GM12878 (cell line): Measurements from ENCODE around the gene B3GNT3. TPM values are rescaled to one million over a fixed set of nuclear protein-coding genes. Genes with fewer than 3 reads are reported as not detected.
A peak's percentile ranks its signal among the peaks of the same experiment; 100 is the strongest.

Experiments used
- CBFB ChIP-seq: IDR thresholded peaks from 2 replicates; pipeline ENCODE4 v1.6.1; 2016; ENCODE audit warnings: antibody characterized with exemption, low read depth
- CHD2 ChIP-seq: IDR thresholded peaks from 2 replicates; pipeline ENCODE4 v1.6.1; 2011; ENCODE audit warnings: low read depth, low read length, improper control_type of control experiment, borderline replicate concordance
- CHD4 ChIP-seq: fragments of 200-600 bp; sonication (generic); IDR thresholded peaks from 2 replicates; pipeline ENCODE4 v1.6.1; 2016; ENCODE audit warnings: mild to moderate bottlenecking
- CREM ChIP-seq: IDR thresholded peaks from 2 replicates; pipeline ENCODE4 v1.6.1; 2014; ENCODE audit warnings: antibody characterized with exemption, low read depth
- E2F4 ChIP-seq: IDR thresholded peaks from 2 replicates; pipeline ENCODE4 v1.6.1; 2012; ENCODE audit warnings: low read depth, low read length, improper control_type of control experiment
- GABPA ChIP-seq: IDR thresholded peaks from 2 replicates; pipeline ENCODE4 v1.6.1; 2014; ENCODE audit warnings: antibody characterized with exemption, low read depth, mild to moderate bottlenecking, inconsistent platforms
- GATAD2B ChIP-seq: fragments of 450-650 bp; conservative IDR thresholded peaks from 2 replicates; pipeline ENCODE4 v1.6.1; 2017; ENCODE audit warnings: low read depth, mild to moderate bottlenecking, moderate library complexity
- HDGF ChIP-seq: fragments of 450-650 bp; IDR thresholded peaks from 2 replicates; pipeline ENCODE4 v1.6.1; 2016; ENCODE audit warnings: antibody characterized with exemption
- IRF4 ChIP-seq: IDR thresholded peaks from 2 replicates; pipeline ENCODE4 v1.6.1; 2011; ENCODE audit warnings: low read depth, low read length
- IRF5 ChIP-seq: fragments of 450-650 bp; IDR thresholded peaks from 2 replicates; pipeline ENCODE4 v1.6.1; 2017; ENCODE audit warnings: borderline replicate concordance
- JUND ChIP-seq: IDR thresholded peaks from 2 replicates; pipeline ENCODE4 v1.6.1; 2012; ENCODE audit warnings: low read depth, mild to moderate bottlenecking, low read length, improper control_type of control experiment, moderate library complexity
- KDM1A ChIP-seq: fragments of 200-600 bp; sonication (generic); IDR thresholded peaks from 2 replicates; pipeline ENCODE4 v1.6.1; 2016; ENCODE audit warnings: borderline replicate concordance
- MEF2A ChIP-seq: IDR thresholded peaks from 2 replicates; pipeline ENCODE4 v1.6.1; 2011; ENCODE audit warnings: low read depth, mild to moderate bottlenecking, low read length, moderate library complexity; ENCODE audit not compliant: insufficient read depth
- MLLT1 ChIP-seq: fragments of 450-650 bp; IDR thresholded peaks from 2 replicates; pipeline ENCODE4 v1.6.1; 2016; ENCODE audit warnings: mild to moderate bottlenecking
- MTA3 ChIP-seq: IDR thresholded peaks from 2 replicates; pipeline ENCODE4 v1.6.1; 2012; ENCODE audit warnings: low read length, inconsistent platforms, borderline replicate concordance
- NRF1 ChIP-seq: conservative IDR thresholded peaks from 2 replicates; pipeline ENCODE4 v1.6.1; 2011; ENCODE audit warnings: mild to moderate bottlenecking, low read depth, low read length, improper control_type of control experiment
- PAX5 ChIP-seq: IDR thresholded peaks from 2 replicates; pipeline ENCODE4 v1.6.1; 2011; ENCODE audit warnings: low read depth, low read length, borderline replicate concordance
- RFX5 ChIP-seq: IDR thresholded peaks from 2 replicates; pipeline ENCODE4 v1.6.1; 2011; ENCODE audit warnings: low read depth, low read length, improper control_type of control experiment
- STAT1 ChIP-seq: fragments of 450-650 bp; conservative IDR thresholded peaks from 2 replicates; pipeline ENCODE4 v1.6.1; 2014; ENCODE audit warnings: antibody characterized with exemption, mild to moderate bottlenecking
- SUPT20H ChIP-seq: IDR thresholded peaks from 2 replicates; pipeline ENCODE4 v1.6.1; 2011; ENCODE audit warnings: low read depth, mild to moderate bottlenecking, low read length, moderate library complexity, borderline replicate concordance; ENCODE audit not compliant: control insufficient read depth
- TAF1 ChIP-seq: IDR thresholded peaks from 2 replicates; pipeline ENCODE4 v1.6.1; 2011; ENCODE audit warnings: mild to moderate bottlenecking, low read depth, low read length, borderline replicate concordance
- TCF7 ChIP-seq: IDR thresholded peaks from 2 replicates; pipeline ENCODE4 v1.6.1; 2014; ENCODE audit warnings: antibody characterized with exemption, borderline replicate concordance
- ZNF24 ChIP-seq: fragments of 450-650 bp; IDR thresholded peaks from 2 replicates; pipeline ENCODE4 v1.6.1; 2017; ENCODE audit warnings: antibody characterized with exemption, mild to moderate bottlenecking
- ZNF687 ChIP-seq: fragments of 450-650 bp; IDR thresholded peaks from 2 replicates; pipeline ENCODE4 v1.6.1; 2017; ENCODE audit warnings: mild to moderate bottlenecking, moderate library complexity
- polyA plus RNA-seq, 11 experiments: library from polyadenylated mRNA; depleted of rRNA in 4 of 11; unstranded in 6 of 11; stranded (reverse) in 5 of 11; fragments of >200 nt; fragmentation: Nextera tagmentation in 4 of 11; fragmentation: Illumina TruSeq in 1 of 11; extraction: Ambion mirVana in 4 of 11; extraction: Trizol in 1 of 11; gene quantifications; 1 replicate in 1 of 11; 2 replicates in 10 of 11; pipeline versions ENCODE4 v1.2.1 to v1.2.3, GENCODE V29; 2011 to 2016; ENCODE audit warnings: inconsistent platforms in 2 of 11, missing spikeins in 2 of 11, low read depth in 1 of 11
- total RNA-seq, 4 experiments: library from RNA; depleted of rRNA in 3 of 4; stranded (reverse); fragments of >200 nt in 3 of 4; fragmentation: Illumina TruSeq in 1 of 4; extraction: Trizol in 1 of 4; gene quantifications; 2 replicates each; pipeline versions ENCODE4 v1.2.1 to v1.2.3, GENCODE V29; 2013 to 2021

B3GNT3 gene
- total and polyA plus RNA-seq, 10 of the 15 experiments (the other 5 are each of a cell fraction or from before 2014, with no cell fraction given) = not detected

GRCh38 chr19:17847538-17848366, 52.8 kb downstream of the B3GNT3 start, which contains the start of gene JAK3 (continued):
- 0 out of 2 replicates have a peak, but pooled peaks have one; percentile 23 for TF ChIP-seq PAX5
- peak; percentile 49 for TF ChIP-seq NRF1
- peak; percentile 85 for TF ChIP-seq CHD2
- 0 out of 2 replicates have a peak, but pooled peaks have one; percentile 23 for TF ChIP-seq MEF2A
- TF ChIP-seq TCF7 = no peak
- TF ChIP-seq CHD4 = no peak
- TF ChIP-seq SUPT20H = no peak
- peak; percentile 64; the same call in 1 of the 2 replicates for TF ChIP-seq CBFB
- TF ChIP-seq ZNF687 = peak; percentile 89
- no peak for TF ChIP-seq E2F4
- TF ChIP-seq IRF4 = no peak
- TF ChIP-seq JUND = no peak
- TF ChIP-seq STAT1 = no peak
- peak; percentile 82 for TF ChIP-seq GATAD2B
- no peak for TF ChIP-seq IRF5
- no peak for TF ChIP-seq MLLT1
- TF ChIP-seq MTA3 = no peak
- TF ChIP-seq TAF1 = peak; percentile 72; the same call in 1 of the 2 replicates
- no peak; the same call in 1 of the 2 replicates for TF ChIP-seq HDGF
- TF ChIP-seq RFX5 = 0 out of 2 replicates have a peak, but pooled peaks have one; percentile 10
- TF ChIP-seq CREM = peak; percentile 50; the same call in 1 of the 2 replicates
- TF ChIP-seq ZNF24 = no peak
- peak; percentile 83 for TF ChIP-seq GABPA
- TF ChIP-seq KDM1A = no peak
